HPDE6-E6E7 (cell line): ENCODE data around the gene CD36.

ENCODE experiments used
- DNase-seq: peaks from one replicate; pipeline ENCODE4 v3.0.0; 2011; ENCODE audit warnings: missing footprints; ENCODE audit errors: extremely low spot score

Gene CD36

DNA sequence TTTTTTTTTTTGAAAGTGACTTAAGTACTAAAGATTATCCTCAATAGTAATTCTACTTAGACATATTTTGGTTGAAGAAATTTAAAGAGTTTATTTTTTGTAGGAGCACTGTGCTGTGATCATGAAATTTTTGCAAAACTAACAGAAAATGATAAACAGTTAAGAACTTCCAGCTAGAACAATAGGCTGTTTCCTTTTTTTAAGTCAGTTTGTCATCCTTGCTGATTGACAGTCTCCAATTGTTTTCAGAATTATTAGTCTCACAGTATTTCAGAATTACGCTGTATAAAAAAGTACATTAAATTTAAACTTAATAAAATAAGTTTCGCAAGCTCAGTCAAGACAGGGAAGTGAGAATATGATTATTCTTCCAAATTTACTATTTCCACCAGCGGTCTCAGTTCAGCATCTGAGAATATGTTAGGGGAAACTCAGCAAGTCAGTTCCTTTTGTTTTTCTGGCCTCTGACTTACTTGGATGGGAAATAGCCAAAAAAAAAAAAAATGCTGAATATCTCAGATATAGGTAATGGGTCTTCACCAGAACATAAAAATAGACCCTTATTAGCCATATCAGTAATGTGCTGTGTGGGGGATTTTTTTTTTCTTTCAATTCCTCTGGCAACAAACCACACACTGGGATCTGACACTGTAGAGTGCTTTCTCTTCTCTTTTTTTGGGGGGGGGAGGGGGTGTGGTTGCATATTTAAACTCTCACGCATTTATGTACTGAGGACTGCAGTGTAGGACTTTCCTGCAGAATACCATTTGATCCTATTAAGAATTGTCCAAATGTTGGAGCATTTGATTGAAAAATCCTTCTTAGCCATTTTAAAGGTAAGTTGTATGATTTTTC, at the start of gene CD36:
CD36 (plus strand) TSS at position 732 of the 855 bp plus-strand sequence. CDS start 8,099 bp downstream, outside the sequence.
- no peak for DNase-seq

DNA sequence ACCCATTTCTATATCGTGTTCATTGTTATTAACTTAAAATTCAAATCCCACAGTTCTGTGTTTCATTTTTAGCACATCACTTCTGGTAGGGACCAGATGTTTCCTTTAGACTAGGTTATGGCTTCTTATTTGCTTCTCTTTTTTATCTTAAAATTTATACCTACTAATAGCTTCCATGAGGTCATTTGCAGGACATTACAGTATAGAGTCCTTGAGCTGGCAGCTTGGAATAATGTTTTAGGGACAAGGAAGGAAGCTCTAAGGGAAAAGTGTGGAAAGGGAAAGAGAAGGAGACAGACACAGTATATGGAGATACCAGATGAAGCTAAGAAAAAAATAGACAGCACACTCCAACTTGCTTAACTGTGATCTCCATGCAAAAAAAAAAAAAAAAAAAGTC, 48.8 kb upstream of the CD36 start:
- no peak for DNase-seq

DNA sequence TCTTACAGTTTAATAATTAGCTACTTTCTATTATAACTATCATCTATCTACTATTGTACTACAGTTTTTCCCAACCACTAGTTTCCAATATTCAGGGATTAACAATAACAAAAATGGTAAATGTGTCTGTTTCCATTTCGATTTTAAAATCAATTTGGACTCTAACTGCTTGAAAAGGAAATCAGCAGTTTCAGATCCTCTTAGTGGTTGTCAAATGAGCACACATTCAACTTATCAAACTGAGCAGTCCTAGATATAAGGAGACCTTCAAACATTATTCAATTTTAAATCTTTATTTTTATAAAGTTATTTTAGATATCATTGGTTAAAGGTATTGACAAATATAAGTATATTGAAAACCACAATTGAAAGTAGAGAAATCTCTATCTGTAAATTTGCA, 46.8 kb upstream of the CD36 start:
- DNase-seq: no peak

DNA sequence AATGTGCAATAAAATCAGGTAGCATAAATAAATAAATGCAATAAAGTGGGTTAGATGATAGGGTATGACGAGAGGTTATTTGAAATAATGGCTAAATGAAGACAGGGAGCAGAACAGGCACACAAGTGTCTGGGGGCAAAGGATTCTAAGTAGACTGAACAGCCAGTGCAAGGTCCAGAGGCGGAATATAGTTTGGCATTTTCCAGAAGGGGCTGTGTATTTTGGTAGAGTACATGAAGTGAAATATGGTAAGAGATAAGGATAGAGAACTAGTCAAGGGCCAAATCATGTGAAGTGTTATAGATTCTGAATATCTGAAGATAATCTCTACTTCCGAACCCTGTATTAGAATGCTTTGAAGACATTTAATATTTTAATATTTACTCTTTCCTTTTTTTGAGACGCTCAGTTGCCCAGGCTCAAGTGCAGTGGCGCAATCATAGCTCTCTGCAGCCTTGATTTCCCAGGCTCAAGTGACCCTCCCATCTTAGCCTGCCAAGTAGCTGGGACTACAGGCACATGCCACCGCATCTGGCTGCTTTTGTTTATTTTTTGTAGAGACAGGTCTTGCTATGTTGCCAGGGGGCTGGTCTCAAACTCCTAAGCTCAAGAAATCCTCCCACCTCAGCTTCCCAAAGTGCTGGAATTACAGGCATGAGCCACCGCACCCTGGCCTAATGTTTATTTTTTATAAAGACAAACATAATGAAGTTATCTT, 44.4 kb upstream of the CD36 start:
- DNase-seq: no peak

DNA sequence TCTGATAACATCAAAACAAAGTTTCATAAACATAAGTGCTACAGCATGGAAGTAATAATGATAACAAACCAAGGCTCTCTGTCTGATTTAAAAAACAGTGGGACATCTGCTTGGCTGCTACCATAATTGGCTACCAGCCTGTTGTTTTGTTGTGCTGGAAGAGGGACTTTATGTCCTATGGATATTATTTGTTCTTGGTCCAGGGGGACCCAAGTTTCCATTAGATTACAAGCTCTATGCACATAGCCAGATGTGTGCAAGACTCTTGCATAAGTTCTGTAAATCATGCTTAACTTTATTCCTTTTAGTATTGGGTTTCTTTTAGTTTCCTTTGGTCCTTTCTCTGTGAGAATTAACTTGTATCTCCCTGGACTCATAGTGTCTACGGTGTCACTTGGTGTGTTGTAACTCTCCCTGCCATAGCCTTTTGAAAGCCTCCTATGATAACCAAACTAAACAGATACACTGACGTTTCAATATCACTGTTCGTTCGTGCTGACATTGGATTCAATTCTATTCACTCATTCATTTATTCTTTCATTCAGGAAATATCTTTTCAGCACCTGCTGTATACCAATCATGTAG, 41.4 kb upstream of the CD36 start:
- DNase-seq: no peak

DNA sequence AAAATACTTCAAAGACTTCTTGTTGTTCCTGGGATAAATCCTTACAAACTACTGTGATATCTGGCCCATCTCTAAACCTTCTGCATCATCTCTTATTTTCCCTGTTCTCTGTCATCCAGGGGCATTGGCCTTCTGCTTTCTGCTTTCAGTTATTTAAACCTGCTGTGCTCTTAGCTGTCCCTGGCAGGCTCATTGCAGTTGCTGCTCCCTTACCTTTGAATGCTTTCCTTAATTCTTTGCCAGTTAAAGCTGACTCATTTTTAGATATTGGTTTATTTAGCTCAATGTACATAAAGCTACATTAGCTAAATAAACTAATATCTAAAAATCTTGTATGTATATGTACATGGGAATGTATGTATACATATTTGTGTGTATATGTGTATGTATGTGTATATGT, 40.6 kb upstream of the CD36 start:
- DNase-seq: no peak

DNA sequence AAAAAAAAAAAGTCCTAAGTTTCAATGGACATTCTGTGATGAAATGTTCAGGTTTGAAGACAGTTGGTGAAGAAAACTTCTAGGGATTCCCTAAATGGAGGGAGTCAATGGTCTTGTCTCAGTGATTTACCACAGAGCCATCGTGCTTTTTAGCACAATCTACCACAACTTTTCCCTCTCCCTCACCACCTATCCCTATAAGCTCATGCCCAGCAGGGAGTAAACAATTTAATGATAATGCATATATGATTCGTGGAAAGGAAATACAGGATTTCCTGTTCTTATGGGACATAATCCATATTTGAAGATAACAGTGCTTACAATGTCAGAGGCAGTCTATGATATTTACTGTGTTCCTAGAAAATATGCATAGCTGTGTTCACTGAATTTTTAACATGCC, 38.4 kb upstream of the CD36 start:
- DNase-seq: no peak

DNA sequence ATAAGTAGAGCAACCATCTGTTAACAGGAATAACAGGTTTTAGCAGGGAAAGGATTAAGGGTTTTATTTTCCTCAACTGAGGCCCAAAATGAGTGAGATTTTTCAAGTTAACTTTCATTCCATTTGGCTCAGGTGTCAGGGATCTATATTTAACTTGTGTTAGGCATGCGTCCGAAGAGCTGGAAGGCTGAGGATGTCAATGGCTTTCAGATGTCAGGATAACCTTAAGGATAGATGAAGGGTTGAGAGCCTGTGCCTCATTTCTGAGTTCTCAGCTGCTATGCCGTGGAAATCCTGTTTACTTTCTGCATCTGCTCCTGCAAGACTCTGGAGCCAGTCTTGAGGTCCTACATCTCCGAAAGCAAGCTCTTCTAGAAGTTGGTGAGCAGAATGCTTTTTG, 36.4 kb upstream of the CD36 start:
- DNase-seq: no peak

DNA sequence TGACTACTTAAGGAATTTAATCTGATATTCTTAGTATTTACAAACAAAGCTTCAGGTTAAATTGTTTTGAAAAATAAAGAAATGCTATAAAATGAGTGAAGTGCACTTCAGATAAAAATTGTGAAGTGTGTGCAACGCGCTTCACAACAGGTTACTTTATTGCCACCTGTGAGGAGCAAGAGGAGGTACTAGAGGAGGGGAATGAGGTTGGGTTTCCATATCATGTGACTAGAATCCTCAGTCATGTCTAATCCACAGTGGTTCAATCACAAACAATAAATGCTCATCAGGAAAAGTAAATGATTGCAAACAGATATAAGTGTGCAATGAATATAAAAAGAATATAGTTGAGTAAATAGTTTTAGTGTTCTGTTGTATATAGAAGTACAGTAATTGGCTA, 34.5 kb upstream of the CD36 start:
- no peak for DNase-seq

DNA sequence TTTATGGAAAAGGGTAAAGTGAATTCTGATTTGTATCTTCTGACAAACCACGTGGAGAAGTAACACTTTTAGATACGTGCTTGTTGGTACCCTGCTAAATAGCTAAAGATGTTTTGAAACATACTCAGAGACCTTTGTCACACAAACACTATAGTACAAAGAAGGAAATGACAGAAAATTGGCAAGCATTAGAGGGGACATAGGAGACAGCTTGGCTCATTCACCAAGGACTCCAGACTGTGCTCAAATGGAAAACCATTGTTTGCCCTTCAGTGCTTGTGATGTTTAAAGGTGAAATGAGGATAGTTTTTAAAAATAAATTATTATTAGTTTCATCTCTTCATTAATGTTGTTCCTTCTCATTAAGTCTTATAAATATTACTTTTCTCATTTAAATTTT, 34.0 kb upstream of the CD36 start:
- DNase-seq: no peak

DNA sequence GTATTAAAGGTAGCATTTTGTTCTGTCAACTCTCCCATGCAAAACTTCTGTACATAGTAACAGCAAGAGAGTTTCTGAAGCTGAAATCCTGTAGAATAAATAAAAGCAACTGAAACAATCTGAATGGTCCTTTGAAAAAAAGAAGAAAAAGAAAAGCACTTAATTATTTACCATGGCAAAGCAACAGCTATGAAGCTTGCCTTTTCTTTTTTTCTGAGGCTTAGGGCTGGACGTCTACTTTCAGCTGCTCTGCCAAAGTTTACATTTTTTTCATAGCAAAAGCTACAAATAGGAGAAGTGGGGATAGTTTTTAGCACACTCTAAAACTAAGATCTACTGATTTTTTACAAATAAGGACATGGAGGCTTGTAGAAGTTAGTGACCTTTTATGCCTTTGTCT, 31.3 kb upstream of the CD36 start:
- DNase-seq: no peak

DNA sequence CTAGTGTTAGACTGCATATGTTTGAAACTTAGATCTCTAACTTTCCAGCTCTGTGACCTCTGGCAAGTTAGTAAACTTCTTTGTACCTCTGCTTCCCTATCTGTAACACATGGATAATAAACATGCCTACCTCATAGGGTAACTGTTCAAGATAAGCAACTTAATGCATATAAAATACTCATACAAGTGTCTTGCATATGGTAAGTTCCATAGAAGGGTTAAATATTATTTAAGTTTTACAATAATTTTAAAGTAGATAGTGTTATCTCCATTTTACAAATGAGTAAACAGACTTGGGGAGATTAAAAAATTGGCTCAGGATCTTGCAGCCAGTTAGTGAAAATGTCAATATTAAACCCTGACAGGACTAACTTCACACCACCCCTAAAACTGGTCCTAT, 30.1 kb upstream of the CD36 start:
- DNase-seq: no peak

DNA sequence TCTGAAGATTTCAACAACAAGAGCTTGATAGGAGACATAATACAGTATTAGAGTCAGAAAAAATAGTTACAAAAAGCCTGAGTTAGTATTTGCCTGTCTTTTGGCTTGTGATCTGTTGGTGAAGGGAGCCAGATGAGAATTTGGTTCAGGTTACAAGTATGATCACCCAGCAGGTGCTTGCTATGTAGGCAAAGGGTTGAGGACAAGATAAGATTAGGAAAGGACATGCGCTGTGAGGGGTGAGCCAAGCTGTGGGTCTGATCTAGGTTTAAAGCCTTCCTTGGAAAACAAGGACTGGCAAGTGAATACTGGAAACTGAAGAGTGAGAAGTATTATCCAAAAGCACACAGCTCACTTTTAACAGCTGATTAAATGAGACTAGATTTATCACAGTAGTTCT, 28.7 kb upstream of the CD36 start:
- DNase-seq: no peak

DNA sequence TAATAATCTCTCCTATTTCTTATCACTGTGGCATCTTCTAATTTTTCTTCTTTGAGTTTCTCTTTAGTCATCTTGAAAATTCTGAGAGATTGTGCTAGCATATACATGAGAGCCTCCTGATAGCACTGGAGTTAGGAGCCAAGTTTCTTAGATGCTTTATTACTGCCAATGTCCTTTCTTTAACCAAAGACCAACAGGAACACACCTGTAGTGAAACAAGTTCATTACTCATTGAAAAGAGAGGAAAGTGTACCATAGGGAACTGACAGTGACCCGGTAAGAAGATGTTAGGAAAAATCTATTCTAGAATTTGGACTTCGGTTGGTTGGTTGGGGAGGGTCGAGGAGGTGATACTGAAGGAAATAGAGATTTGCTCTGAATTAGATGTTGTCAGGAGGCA, 27.1 kb upstream of the CD36 start:
- no peak for DNase-seq

DNA sequence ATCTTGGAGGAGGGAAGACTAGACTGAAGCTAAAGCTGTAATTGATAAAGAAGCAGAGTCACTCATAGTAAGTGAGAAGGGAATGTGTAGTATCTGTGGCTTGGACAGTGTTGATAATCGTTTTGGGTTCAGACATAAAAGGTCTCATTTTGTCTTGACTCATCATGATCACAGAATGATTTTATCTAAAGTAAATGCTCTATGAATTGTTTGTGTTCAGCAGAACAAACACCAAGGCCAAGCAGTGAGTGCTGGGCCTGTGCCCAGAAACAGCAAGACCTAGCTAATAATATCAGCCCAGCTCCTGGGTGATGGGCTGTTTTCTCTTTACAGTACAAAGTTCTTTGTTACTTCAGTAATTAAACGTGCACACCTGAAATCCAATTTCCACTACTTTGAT, 26.7 kb upstream of the CD36 start:
- DNase-seq: no peak

DNA sequence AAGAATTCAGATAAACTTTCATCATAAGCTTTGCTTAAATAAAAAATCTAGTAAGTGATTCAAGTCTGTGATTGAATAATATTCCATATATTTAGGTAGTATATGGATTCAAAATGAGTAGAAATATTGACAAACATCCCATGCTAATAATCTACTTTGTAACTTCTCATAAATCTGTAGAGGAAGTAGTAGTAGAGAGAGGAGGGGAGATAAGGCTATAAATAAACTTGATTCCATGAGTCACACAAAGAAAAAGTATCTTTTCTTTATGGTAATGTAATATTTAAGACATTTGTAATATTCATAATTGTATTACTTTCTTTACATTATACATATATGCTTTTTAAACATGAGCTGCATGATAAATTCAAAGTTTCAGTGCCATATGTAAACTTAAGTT, 25.6 kb upstream of the CD36 start:
- no peak for DNase-seq

DNA sequence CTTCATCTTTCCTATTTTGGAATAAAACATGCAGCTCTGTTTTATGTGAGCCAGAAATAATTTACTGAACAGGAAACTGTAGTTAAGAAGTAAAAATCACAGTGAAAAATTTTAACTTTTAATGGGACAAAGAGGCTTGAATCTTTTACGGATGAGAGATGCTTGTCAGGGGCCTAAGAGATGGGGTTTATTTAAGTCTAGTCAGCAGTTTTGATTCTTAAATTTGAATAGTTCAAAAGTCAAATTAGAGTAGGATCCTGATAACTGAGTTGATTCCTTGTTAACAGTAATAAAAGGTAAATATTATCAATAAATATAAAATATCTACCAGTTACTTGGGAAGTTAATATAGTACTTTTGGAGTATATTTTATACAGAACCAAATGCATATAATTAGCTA, 24.9 kb upstream of the CD36 start:
- no peak for DNase-seq

DNA sequence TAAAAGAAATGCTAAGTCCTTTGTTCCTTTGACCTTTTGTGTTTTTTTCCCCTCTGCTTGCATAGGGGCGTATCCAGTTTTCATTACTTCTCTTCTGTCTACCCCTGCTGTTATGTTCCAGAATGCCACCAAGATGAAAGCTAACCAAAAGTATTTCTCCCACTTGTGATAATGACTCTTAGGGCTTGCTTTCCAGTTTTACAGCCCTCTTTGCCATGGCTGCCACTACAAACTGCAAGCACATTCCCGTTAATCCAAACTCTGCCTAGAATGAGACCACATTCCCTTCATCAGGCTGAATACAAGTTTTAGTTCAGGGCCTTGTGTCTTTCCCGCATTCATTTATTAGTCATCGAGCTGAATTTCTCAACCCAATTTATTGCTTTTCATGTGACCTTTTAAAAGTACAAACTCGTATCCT, 23.6 kb upstream of the CD36 start:
- DNase-seq: no peak

DNA sequence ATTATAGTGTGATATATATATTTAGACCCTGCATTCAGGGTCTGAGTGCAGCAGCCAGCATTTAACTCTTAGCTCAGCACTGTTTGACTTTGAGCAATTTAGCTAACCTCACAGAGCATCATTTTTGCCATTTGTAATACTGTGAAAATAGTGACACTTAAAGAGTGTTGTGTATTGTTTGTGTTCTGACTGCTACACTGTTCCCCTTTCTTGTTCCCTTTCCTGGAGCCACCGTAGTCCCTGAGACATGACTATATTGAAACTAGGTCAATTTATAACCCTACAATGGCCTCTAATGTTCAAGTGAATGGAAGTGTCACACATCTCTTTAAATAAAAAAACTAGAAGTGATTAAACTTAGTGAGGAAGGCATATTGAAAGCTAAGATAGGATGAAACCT, 20.3 kb upstream of the CD36 start:
- no peak for DNase-seq

DNA sequence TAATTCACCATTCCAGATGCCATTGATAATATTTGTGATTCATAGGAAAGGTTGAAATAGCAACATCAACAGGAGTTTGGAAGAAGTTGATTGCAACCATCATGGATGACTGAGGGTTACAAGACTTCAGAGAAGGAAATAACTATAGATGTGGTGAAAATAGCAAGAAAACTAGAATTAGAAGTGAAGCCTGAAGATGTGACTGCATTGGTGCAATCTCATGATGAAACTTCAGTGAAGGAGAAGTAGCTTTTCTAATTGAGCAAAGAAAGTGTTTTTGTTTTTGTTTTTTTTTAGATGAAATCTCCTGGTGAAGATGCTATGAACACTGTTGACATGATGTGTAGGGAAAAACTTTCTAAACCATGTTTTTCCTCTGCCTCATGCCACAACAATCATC, 18.7 kb upstream of the CD36 start:
- DNase-seq: no peak

DNA sequence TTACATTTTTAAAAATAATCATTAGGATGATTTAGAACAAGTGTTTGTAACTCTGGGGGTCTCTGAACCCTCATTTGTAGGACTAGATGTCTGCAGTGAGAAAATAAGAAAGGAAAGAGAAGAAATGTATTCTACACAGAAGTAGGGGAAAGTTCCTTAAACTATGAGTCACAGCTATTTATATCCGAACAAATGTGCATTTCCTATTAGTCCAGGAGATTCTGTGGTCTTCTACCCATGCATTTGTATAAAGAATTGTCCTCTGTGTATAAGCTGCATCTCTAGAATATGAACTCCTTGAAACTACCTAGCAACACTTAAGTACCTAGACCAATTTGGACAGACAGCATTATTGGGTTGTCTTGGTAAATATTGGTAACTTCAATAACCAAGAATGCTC, 15.9 kb upstream of the CD36 start:
- DNase-seq: no peak

DNA sequence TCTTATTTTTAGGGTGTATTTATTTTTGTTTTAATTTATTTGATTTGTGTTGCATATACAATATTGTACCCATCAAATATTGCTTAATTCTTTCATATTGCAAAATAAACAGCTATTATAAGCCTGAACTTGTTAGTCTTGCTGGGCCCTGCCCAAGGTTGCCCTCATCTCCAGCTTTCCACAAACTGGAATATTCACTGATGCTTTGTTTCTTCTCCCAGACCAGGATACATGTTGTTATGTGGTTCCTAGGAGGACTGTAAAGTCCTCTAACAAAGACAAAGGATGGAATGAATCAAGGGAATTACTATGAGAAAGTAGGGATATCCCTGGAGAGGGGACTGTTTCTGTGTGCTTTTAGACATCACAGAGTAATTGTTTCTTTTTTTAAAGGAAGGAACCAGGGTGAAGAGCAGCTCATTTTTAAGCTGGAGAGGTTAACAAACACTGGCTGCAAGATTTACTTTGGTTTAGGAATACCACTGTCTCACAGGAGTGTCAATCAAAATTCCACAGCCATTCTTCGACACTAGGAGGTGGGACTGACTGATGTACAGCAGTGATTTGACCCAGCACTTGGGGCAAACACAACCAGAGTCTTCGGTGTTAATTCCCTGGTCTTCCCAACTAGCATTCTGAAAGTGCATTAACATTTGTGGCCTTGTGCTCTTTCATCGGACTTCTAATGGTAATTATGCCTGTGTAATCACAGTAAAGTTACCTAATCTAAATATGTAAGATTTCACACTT, 14.8 kb upstream of the CD36 start:
- DNase-seq: no peak
